ENCODE measurements around the gene DES.

The DES gene

DNA sequence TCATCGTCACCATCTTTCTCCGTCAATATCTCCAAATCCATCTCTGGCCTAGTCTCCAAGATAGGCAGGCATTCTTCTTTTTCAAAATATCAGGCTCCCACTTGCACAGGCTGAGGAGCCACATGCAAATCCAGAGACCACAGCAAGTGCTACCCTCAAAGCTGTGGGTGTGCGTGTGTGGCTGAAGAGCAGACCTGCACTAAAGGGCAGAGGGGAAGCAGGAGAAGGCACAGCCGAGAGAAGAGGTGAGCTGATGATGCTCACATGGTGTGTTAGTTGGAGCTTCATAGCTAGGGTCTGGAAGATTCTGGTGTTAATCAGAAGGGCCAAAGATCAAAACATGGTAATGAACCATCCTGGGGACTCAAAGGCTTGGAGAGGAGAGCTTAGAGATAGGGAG lies 20.3 kb downstream of the DES start:
- DNase-seq (ENCODE audit: low read depth): no peak

DNA sequence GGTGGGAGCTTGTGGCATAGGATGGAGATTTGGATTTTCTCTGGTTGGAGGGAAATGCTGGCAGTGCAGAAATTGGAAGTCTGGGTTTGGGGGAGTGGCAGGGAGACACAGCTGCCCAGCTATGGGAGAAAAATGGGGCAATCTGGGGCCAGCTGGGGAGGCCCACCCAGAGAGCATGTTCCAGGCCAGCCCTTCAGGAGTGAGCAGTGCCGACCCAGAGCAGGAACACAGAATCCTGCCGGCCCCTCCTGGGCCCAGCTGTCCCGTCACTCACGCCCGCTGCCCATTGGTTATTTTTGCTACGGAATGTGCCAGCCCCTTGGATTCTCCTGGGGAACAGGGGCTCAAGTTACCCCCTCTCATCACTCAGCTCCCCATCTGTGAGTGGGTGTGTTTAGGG lies 21.3 kb downstream of the DES start:
- no peak for DNase-seq (ENCODE audit: low read depth)

DNA sequence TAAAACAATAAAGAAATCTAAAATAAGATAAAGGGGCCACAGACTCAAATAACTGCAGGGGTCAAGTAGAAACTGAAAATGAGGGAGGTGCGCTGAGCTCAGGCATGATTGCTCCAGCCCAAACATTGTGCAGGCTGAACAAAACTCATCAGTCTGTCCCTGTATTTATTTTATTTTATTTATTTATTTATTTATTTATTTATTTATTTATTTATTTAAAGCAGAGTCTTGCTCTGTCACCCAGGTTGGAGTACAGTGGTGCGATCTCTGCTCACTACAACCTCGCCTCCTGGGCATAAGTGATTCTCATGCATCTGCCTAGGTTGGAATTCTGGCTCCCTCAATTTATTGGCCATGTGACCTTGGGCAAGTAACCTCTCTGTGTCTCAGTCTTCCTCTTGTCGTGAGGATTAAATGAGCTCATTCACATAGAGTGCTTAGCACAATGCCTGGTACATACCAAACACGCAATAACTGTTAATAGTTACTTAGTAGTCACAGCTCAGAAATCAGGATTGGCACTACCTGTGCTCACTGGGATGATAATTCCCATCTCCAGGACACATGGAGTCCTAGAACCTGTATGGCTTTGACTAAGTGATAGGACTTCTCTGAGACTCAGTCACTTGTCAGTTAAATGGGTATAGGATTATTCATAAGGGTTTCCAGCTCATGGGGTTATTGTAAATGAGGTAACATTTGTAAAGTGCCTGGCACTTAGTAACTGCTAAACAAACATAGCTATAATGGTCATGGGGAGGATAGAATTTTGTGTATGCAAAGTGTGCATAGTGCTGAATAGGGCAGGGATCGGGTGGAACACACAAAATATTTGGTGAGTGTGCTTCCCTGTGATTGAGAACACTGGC lies 22.4 kb downstream of the DES start:
- no peak for DNase-seq (ENCODE audit: low read depth)

DNA sequence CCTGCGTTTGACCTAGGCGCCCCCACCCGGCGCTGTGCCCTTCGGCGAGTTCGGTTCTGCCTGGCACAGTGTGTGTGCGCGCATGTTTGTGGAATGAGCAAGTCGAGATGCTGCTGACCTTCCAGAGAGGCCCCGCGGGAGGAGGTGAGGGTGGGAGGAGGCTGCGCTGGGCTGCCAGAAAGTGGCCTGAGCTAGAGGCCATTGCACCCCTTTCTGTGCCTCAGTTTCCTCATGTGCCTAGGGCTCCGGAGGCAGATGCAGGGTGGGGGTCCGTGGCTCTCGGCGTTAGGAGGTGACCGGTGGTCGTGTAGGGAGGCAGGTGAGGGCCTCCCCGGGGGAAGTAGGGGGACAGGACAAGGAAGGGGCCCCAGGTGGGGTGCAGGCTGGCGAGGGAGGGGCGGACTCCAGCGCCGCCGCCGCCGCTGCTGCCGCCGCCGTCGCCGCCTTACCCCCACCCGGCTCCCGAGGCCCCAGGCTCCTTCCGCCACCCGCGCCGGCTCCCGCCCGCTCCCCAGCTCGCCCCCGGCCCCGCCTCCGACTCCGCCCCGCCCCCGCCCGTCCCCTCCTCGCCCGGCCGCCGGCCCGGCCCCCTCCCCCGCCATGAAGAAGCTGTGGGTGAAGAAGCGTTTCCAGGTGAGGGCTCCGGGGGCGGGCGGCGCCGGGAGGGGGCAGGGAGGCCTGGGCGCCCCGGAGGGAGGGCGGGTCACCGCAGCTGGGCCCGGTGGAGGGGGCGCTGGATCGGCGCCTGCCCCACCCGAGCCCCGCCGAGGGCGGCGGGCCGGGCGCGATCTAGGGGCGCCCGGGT lies 23.5 kb downstream of the DES start:
- DNase-seq (ENCODE audit: low read depth): peak; percentile 23

DNA sequence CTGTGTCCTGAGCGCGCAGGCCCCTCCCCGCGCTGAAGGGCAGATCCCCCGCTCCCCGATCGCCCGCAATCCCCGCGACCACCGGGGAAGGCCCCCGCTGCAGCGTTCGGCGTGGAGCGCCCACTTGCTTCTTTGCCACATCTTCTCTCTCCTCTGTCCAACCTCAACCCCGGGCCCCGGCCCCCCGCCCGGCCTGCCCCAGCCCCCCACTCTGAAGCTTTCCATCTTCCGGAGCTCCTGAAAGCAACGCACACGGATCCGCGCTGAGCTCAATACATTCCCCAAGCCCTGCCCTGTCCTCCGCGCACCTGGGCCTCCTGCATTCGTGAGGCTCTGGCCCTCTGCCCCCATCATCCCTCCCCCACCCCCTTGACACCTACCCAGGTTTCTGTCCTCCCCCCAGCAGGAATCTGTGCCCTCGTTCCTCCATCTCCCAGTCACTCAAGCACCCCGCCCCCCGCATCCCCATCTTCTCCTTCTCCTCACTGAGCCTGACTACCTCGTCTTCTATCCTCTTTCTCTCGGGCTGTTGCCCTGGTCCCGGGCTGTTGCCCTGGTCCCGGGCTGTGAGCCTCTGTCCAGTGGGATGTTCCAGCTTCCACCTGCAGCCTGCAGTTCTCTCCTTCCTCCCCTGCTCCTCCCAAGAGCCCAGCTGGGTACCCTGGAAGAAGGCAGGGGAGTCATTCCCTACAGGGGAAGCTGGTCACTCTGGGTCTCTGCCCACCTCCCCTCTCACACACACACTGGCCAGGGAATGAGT lies 24.3 kb downstream of the DES start:
- DNase-seq (ENCODE audit: low read depth): no peak

DNA sequence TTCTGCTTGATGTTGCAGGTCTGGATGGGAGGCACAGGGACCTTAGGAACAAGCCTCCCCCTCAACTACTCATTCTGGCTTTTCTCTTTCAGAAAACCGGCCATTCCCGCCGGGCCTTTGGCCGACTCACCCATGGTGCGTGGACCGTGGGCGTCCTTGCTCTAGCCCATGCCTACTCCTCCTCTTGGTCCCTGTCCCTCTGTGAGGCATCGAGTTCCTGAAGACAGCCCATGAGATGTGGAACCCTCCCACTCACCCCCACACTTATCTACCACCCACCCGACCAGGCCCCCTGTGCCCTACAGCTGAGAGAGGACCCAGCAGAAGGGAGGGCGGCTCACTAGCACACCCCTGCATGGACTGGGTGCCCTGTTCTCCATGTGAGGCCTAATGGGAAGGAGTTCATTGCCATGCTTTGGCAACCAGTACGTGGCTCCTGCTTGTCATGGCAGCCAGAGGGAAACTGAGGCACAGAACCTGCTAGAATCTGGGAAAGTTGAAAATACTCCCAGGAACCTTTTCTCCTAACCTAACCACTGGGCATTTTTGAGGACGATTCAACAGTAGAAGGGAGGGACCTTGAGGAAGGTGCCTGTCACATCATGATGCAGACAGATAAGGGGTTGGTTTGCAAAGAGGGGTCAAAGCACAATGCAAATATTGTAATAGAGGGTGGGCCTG lies 25.0 kb downstream of the DES start:
- no peak for DNase-seq (ENCODE audit: low read depth)

GRCh38 chr2:219443697-219444023 lies 25.5 kb downstream of the DES start:
- no peak for DNase-seq (ENCODE audit: low read depth)

DNA sequence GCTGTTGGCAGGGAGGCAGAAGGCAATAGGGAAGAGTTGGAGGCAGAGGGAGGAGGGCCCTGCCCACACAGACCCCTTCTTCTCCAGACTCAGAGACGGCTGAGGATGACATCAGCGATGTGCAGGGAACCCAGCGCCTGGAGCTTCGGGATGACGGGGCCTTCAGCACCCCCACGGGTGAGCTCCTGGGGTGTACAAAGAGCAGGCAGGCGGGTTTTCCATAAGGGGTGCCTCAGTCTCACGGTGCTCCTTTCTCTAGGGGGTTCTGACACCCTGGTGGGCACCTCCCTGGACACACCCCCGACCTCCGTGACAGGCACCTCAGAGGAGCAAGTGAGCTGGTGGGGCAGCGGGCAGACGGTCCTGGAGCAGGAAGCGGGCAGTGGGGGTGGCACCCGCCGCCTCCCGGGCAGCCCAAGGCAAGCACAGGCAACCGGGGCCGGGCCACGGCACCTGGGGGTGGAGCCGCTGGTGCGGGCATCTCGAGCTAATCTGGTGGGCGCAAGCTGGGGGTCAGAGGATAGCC lies 26.5 kb downstream of the DES start:
- DNase-seq (ENCODE audit: low read depth): no peak

GRCh38 chr2:219445220-219445640 lies 27.1 kb downstream of the DES start:
- DNase-seq (ENCODE audit: low read depth): no peak

- DNase-seq (ENCODE audit: low read depth): no peak
These were observed 27.9 kb downstream of the DES start for GRCh38 chr2:219446101-219446504.

DNA sequence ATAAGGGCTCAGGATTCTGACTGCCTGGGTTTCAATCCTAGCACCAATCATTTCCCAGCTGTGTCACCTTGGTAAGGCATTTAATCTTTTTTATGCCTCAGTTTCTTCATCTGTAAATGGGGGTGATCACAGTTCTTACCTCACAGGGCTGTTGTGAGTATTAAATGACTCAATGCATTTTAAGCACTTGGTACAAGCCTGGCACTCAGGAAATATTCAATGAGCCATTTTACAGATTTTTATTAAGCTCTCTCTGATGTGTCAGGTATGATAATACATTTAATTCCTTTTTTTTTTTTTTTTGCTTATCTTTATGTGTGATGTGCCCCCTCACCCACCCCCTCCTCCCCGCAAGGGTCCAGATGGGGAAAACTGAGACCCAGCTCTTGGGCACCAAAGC lies 28.5 kb downstream of the DES start:
- DNase-seq (ENCODE audit: low read depth): no peak

DNA sequence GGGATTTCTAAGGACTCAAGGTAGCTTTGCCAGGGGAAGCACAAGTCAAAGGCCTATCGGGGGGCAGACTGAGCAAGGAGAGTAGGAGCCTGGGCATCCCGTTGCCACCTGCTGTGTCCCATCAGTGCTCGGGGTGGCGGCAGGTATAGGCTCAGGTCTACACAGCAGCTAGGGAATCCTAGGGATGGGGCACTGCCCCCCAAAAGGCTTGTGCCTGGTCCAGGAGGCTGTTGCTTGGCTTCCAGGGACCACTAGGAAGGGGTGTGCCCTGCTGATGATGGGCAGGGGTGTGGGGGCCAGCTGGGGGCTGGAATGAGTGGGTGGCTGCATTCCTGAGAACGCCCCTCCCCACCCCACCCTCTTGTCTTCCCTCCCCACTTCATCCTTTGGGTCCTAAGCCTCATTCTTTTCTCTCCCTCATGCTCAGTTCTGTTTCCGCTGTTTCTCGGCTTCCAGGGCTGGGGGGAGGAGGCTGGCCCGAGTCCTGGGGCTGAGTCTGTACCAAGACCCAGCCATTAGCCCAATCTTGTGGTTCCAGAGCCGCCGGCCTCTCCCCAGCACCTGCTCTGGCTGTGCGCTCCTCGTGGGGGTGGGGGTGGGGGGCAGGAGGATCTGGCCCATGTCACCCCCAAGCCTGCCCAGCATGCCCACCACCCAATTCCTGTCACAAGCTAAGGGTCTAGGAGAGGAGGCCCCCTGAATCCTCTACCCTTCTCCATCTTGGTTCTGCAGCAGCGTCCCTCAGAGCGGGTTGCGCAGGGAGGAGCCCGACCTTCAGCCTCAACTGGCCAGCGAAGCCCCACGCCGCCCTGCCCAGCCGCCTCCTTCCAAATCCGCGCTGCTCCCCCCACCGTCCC lies 29.3 kb downstream of the DES start:
- DNase-seq (ENCODE audit: low read depth): no peak

DNA sequence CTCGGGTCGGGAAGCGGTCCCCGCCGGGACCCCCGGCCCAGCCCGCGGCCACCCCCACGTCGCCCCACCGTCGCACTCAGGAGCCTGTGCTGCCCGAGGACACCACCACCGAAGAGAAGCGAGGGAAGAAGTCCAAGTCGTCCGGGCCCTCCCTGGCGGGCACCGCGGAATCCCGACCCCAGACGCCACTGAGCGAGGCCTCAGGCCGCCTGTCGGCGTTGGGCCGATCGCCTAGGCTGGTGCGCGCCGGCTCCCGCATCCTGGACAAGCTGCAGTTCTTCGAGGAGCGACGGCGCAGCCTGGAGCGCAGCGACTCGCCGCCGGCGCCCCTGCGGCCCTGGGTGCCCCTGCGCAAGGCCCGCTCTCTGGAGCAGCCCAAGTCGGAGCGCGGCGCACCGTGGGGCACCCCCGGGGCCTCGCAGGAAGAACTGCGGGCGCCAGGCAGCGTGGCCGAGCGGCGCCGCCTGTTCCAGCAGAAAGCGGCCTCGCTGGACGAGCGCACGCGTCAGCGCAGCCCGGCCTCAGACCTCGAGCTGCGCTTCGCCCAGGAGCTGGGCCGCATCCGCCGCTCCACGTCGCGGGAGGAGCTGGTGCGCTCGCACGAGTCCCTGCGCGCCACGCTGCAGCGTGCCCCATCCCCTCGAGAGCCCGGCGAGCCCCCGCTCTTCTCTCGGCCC lies 30.1 kb downstream of the DES start:
- no peak for DNase-seq (ENCODE audit: low read depth)

GRCh38 chr2:219448776-219449341 lies 30.7 kb downstream of the DES start:
- DNase-seq (ENCODE audit: low read depth): no peak

DNA sequence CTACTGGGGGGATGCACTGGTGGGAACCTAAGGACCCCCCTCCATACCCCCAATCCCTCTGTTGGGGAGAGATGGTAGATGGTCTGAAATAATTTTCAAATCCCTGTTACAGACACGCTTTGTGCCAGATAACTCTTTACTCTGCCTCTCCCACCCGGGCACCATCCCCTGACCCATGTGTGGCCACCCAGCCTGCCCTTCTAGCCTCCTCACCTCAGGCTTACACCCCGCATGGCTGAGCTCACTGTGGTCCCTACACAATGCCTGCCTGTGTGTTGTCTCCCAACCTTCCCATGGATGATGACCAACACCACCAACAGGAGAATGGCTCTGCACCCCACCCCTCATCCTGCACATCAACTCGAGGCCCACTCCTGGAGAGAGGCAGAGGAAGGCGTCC lies 31.4 kb downstream of the DES start:
- DNase-seq (ENCODE audit: low read depth): no peak

DNA sequence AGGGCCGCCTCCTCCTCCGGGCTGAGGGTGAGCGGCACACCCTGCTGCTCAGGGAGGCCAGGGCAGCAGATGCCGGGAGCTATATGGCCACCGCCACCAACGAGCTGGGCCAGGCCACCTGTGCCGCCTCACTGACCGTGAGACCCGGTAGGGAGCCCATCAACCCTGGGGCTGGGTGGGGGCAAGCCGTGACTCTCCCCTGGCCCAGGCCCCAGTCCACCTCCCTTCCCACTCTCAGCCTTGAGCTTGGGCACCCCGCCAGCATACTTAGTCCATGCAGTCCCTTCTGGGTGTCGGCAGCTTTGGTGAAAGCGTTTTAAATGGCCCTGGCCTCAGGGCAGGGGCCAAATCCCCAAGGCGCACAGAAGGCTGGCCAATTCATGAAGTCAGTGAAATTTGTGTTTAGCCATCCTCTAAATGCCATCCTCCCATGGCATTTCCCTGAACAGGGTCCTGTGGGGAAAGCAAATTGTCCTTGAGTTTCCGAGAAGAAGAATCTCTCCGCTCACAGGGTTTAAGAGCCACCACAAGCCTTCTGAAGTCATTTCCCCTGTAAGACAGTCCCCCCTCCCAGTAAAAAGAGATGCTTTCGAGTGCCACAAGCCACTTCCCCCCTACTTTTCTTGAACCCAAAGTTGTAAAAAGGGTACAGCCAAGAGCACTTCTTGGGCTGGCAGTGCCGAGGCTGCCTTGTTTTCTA lies 33.6 kb downstream of the DES start:
- DNase-seq (ENCODE audit: low read depth): no peak

- DNase-seq (ENCODE audit: low read depth): no peak
These were observed 34.5 kb downstream of the DES start for GRCh38 chr2:219452361-219453317.
